ENCODE data around the gene CCT6A.

CCT6A gene

DNA sequence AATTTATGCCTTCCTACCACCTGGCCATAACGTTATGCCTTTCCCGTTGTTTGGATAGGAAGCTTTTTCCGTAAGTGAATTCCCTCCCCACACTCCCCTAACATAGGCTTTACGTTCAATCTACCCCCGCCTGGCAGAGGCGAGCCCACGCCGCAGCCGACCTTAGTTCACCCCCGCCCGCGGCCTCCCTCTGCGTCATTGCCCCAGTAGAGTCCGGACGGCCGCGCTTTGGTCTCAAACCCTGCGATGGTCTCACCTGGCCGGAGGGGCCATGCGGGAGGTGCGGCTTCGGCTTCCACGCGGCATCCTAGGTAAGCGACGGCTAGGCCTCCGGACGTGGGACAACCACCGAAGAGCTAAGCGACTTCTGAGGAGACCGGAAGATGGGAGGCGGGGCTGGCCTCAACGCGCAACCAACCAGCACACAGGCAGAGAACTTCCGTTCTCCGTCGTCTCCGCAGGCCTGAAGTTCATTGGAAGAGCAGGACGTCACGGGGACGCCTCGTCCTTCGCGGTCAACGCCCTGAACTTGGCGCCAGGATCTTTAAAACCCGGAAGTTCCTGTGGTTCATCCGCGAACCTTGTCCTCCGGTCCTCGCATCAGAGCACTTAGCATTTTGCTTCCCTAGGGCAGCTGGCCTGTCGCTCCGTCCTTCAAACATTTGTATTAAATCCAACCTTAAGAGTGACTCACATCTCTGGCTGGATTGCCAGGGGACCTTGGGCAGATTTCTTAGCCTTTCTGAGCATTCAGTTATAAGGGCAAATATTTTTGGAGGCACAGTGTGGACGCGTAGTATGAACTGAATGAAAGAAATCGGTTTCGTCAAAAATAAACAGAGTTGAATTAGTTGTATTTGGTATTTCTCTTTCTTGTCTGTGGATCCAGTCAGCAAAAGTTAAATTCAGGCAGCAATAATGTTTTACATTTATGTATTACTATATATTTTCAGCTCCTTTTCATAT is 54.8 kb downstream of the CCT6A start, which contains the start of gene CHCHD2 (continued):
- TF ChIP-seq ZNF211 (tag by site-specific recombination; IDR thresholded peaks at IDR 0.05; ENCODE audit: low read depth) (no peak), ZFP69B (tag by site-specific recombination; IDR thresholded peaks at IDR 0.05) (no peak), ZNF521 (tag by site-specific recombination; IDR thresholded peaks at IDR 0.05) (no peak), ZFP3 (tag by site-specific recombination; IDR thresholded peaks at IDR 0.05; ENCODE audit: low read depth) (no peak), KLF1 (tag by site-specific recombination; IDR thresholded peaks at IDR 0.05) (peak; percentile 27; the same call in 1 of the 2 replicates), ZNF350 (tag by site-specific recombination; IDR thresholded peaks at IDR 0.05) (no peak), GLIS1 (tag by site-specific recombination; IDR thresholded peaks at IDR 0.05) (peak; percentile 41; the same call in 1 of the 2 replicates), ZNF670 (tag by site-specific recombination; IDR thresholded peaks at IDR 0.05; ENCODE audit: low read depth) (no peak), ZNF785 (tag by site-specific recombination; IDR thresholded peaks at IDR 0.05) (no peak), ZNF140 (tag by site-specific recombination; IDR thresholded peaks at IDR 0.05) (no peak), ZNF2 (tag by site-specific recombination; IDR thresholded peaks at IDR 0.05) (no peak), ZBTB7A (tag by site-specific recombination; IDR thresholded peaks at IDR 0.05; ENCODE audit: low read depth) (no peak), KLF7 (tag by site-specific recombination; IDR thresholded peaks at IDR 0.05; ENCODE audit: borderline replicate concordance) (0 out of 2 replicates have a peak, but pooled peaks have one; percentile 17), GFI1B (tag by site-specific recombination; IDR thresholded peaks at IDR 0.05) (no peak), ZFP41 (tag by site-specific recombination; IDR thresholded peaks at IDR 0.05; ENCODE audit: borderline replicate concordance) (no peak), GLI4 (tag by site-specific recombination; IDR thresholded peaks at IDR 0.05) (no peak), ZNF223 (tag by site-specific recombination; IDR thresholded peaks at IDR 0.05) (no peak), ZNF433 (tag by site-specific recombination; IDR thresholded peaks at IDR 0.05; ENCODE audit: low read depth) (no peak), ZSCAN18 (tag by site-specific recombination; IDR thresholded peaks at IDR 0.05) (no peak), ZNF157 (tag by site-specific recombination; IDR thresholded peaks at IDR 0.05) (no peak), CTCF (tag by site-specific recombination; IDR thresholded peaks at IDR 0.05) (no peak), SCRT2 (tag by site-specific recombination; IDR thresholded peaks at IDR 0.05) (no peak), ZNF292 (tag by site-specific recombination; IDR thresholded peaks at IDR 0.05; ENCODE audit: borderline replicate concordance, low read depth) (no peak), ZNF692 (tag by site-specific recombination; IDR thresholded peaks at IDR 0.05) (no peak), ZNF280D (tag by site-specific recombination; IDR thresholded peaks at IDR 0.05) (no peak)
- TF ChIP-seq, protein P1, sequence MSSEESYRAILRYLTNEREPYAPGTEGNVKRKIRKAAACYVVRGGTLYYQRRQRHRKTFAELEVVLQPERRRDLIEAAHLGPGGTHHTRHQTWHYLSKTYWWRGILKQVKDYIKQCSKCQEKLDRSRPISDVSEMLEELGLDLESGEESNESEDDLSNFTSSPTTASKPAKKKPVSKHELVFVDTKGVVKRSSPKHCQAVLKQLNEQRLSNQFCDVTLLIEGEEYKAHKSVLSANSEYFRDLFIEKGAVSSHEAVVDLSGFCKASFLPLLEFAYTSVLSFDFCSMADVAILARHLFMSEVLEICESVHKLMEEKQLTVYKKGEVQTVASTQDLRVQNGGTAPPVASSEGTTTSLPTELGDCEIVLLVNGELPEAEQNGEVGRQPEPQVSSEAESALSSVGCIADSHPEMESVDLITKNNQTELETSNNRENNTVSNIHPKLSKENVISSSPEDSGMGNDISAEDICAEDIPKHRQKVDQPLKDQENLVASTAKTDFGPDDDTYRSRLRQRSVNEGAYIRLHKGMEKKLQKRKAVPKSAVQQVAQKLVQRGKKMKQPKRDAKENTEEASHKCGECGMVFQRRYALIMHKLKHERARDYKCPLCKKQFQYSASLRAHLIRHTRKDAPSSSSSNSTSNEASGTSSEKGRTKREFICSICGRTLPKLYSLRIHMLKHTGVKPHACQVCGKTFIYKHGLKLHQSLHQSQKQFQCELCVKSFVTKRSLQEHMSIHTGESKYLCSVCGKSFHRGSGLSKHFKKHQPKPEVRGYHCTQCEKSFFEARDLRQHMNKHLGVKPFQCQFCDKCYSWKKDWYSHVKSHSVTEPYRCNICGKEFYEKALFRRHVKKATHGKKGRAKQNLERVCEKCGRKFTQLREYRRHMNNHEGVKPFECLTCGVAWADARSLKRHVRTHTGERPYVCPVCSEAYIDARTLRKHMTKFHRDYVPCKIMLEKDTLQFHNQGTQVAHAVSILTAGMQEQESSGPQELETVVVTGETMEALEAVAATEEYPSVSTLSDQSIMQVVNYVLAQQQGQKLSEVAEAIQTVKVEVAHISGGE (tag by site-specific recombination; conservative IDR thresholded peaks at IDR 0.05; ENCODE audit: low read depth): peak; percentile 98
- TF ChIP-seq, protein P2, sequence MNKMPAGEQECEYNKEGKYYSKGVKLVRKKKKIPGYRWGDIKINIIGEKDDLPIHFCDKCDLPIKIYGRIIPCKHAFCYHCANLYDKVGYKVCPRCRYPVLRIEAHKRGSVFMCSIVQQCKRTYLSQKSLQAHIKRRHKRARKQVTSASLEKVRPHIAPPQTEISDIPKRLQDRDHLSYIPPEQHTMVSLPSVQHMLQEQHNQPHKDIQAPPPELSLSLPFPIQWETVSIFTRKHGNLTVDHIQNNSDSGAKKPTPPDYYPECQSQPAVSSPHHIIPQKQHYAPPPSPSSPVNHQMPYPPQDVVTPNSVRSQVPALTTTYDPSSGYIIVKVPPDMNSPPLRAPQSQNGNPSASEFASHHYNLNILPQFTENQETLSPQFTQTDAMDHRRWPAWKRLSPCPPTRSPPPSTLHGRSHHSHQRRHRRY (tag by site-specific recombination; IDR thresholded peaks at IDR 0.05): no peak
